Esophagus squamous epithelium (tissue), 5 donors: ENCODE results near the gene CCDC154. TPM values are rescaled to one million over a fixed set of nuclear protein-coding genes. Genes with fewer than 3 reads are reported as not detected.

Experiments used
- DNase-seq: peaks from one replicate; lab custom pipeline; 2025; lab: John Stamatoyannopoulos, UW
- H3K27ac ChIP-seq, 4 donors: fragments of 200-600 bp; sonication (generic); one replicate each; pipeline ENCODE4 v1.5.1; 2016 to 2019; ENCODE audit warnings: mild to moderate bottlenecking in 1 of 4
- H3K27me3 ChIP-seq, 4 donors: fragments of 200-600 bp; sonication (generic); 1 replicate in 3 of 4; 2 replicates in 1 of 4; pipeline versions ENCODE4 v1.5.1 to v1.6.0; 2017 to 2021; ENCODE audit warnings: antibody characterized with exemption in 1 of 4
- H3K36me3 ChIP-seq, 3 donors: fragments of 200-600 bp; sonication (generic); one replicate each; pipeline ENCODE4 v1.5.1; 2016 to 2019
- H3K4me1 ChIP-seq, 3 donors: fragments of 200-600 bp; sonication (generic); one replicate each; pipeline ENCODE4 v1.5.1; 2017 to 2019
- H3K4me3 ChIP-seq, 4 donors: fragments of 200-600 bp; sonication (generic); 1 replicate in 3 of 4; 2 replicates in 1 of 4; pipeline ENCODE4 v1.5.1; 2016 to 2019; ENCODE audit warnings: mild to moderate bottlenecking in 2 of 4, moderate library complexity in 1 of 4
- H3K9me3 ChIP-seq, 3 donors: fragments of 200-600 bp; sonication (generic); one replicate each; pipeline ENCODE4 v1.5.1; 2016 to 2019
- POLR2A ChIP-seq, 4 donors: fragments of 450-650 bp; IDR thresholded peaks; one replicate each; pipeline ENCODE4 v1.6.1; 2017; ENCODE audit warnings: antibody characterized with exemption in 4 of 4, mild to moderate bottlenecking in 4 of 4, moderate library complexity in 3 of 4
- WGBS, 2 donors: methylation state at CpG; one replicate each; pipeline ENCODE4 v1.1.5; 2018; 5-methylcytosine and 5-hydroxymethylcytosine counted together
- intact Hi-C: fragments of 100-400 bp; cut with DNase I; formaldehyde crosslinking; loops from one replicate; pipeline ENCODE4 v1.15.0; 2022
- total RNA-seq, 4 donors: library from RNA; depleted of rRNA; stranded (reverse); fragments of >200 nt; gene quantifications; one replicate each; pipeline ENCODE4 v1.1.0, GENCODE V29; 2016
- TF ChIP-seq, protein P1 (sequence below), 6 experiments: fragments of 450-650 bp in 4 of 6; fragments of 200-600 bp in 2 of 6; sonication (generic) in 2 of 6; IDR thresholded peaks; one replicate each; pipeline ENCODE4 v1.5.1; 2016 to 2019; ENCODE audit warnings: antibody characterized with exemption in 6 of 6, mild to moderate bottlenecking in 4 of 6, moderate library complexity in 4 of 6
- donor health status: DM: yes; HTN: yes; CAD: no.

Gene CCDC154
- total RNA-seq, 4 donors from 2014 or later, result 0.95 TPM; not detected in 3

DNA sequence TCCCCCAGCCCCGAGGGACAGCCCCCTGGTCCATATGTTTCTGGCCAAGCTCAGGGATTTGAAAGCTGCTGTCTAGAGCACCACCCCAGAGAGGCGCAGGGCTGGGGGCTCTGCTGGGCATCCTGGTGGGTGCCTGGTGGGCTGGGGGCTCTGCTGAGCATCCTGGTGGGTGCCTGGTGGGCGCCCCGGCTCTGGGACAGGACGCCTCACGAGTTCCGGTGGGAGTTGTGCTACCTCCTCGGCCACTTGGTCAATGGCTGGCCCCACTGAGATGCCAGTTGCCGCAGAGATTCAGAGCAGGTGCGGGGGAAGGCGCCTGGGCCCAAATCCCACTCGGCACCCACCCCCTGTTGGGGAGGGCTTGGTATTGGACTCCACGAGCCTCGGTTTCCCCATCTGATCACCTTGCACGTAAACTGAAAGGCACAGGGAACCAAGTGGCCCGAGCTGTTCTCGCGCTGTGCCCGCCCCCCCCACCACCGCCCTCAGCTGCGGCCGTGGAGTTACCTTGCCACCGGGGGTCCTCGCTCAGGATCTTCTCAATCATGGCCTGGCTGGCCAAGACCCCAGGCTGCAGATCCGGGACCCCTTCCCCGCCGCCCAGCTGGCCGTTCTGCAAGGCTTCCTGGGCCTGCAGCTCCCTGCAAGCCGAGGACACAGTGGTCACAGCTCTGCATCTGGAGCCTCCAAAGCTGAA lies 43.1 kb downstream of the CCDC154 start:
- H3K4me1 ChIP-seq, result no peaks in the 10 kb centered on the region
- H3K9me3 ChIP-seq, result no peaks in the 10 kb centered on the region
- H3K27me3 ChIP-seq, result no peaks in the 10 kb centered on the region
- H3K4me3 ChIP-seq, result no peak overlapping the region
- intact Hi-C loops, result no loop called here
- peaks cover 12 to 91% (median 37%) of the 10 kb centered on the region in 3 donors for H3K36me3 ChIP-seq
- no peak overlapping the region for H3K27ac ChIP-seq
- no peak for DNase-seq
- WGBS, 2 donors, result 95 to 100% methylated on average over 3 to 8 of the region's 29 CpGs
- no peak for TF ChIP-seq POLR2A (IDR thresholded peaks at IDR 0.05)
- TF ChIP-seq, protein P1, sequence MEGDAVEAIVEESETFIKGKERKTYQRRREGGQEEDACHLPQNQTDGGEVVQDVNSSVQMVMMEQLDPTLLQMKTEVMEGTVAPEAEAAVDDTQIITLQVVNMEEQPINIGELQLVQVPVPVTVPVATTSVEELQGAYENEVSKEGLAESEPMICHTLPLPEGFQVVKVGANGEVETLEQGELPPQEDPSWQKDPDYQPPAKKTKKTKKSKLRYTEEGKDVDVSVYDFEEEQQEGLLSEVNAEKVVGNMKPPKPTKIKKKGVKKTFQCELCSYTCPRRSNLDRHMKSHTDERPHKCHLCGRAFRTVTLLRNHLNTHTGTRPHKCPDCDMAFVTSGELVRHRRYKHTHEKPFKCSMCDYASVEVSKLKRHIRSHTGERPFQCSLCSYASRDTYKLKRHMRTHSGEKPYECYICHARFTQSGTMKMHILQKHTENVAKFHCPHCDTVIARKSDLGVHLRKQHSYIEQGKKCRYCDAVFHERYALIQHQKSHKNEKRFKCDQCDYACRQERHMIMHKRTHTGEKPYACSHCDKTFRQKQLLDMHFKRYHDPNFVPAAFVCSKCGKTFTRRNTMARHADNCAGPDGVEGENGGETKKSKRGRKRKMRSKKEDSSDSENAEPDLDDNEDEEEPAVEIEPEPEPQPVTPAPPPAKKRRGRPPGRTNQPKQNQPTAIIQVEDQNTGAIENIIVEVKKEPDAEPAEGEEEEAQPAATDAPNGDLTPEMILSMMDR (IDR thresholded peaks at IDR 0.05), result no peak

DNA sequence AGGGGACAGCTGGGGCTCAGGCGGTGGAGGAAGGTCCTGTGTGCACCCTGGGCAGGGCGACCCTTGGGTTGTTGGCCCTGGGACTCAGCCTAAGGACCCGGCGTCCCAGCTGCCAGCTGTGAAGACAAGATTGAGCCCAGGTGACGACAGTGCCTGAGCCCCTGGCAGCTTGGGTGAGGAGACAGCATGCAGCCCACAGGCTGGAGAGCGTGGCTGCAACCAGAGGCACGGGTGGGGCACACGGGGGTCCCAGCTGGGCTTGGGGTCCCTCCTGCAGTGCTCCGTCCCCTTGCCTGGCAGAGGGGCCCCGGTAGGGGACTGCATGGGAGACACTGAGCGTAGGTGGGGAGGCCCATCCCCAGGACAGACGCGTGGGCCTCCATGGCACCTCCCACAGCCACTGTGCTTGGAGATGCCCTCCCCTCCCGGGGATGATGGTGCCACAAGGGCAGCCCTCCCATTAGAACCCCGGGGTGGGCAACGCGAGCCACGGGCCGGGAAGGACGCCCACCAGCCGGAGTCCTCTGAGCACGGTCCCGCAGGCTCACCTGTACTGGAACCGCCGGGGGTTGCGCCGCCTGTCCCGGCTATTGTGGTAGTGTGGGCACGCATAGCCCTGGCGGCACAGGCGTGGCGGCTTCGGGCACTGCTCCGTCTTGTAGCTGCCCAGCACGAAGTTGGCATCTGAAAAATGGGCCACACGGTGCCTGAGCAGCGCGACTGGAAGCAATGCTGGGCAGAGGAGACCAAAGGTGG lies 45.4 kb downstream of the CCDC154 start:
- DNase-seq, result no peak
- intact Hi-C loops, result no loop called here
- TF ChIP-seq POLR2A (IDR thresholded peaks at IDR 0.05), result no peak
- TF ChIP-seq, protein P1 (IDR thresholded peaks at IDR 0.05), result no peak
- H3K4me1 ChIP-seq, result no peaks in the 10 kb centered on the region
- WGBS, 2 donors, result 92 to 100% methylated on average over 3 to 4 of the region's 38 CpGs
- H3K27me3 ChIP-seq, result no peaks in the 10 kb centered on the region
- peaks cover 12 to 97% (median 49%) of the 10 kb centered on the region in 3 donors for H3K36me3 ChIP-seq
- no peak overlapping the region for H3K27ac ChIP-seq
- no peak overlapping the region for H3K4me3 ChIP-seq
- no peaks in the 10 kb centered on the region for H3K9me3 ChIP-seq

DNA sequence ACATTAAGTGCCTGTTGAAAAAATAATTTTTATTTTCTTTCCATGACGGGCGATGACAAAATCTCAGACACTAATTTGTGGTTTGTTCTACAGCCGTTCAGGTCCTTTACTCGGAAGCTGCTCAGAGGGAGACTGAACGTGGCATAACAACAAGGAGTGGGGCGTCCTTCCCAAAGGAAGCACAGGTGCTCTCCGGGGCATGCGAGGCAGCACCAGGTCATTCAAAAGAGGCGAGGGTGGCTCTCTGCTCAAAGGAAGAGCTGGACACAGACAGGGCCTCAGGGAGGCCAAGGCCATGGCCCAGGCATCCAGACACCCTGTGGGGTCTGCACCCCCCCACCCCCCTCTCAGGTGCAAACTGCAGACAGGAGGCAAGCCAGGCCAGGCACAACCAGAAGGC lies 46.0 kb downstream of the CCDC154 start:
- Histone ChIP-seq H3K27me3 (no peaks in the 10 kb centered on the region), H3K9me3 (no peaks in the 10 kb centered on the region), H3K4me3 (no peak overlapping the region), H3K36me3 (peaks cover 12 to 97% (median 55%) of the 10 kb centered on the region in 3 donors), H3K27ac (no peak overlapping the region), H3K4me1 (no peaks in the 10 kb centered on the region)
- DNase-seq, result no peak
- TF ChIP-seq, protein P1 (IDR thresholded peaks at IDR 0.05), result no peak
- no peak for TF ChIP-seq POLR2A (IDR thresholded peaks at IDR 0.05)
- 87 to 93% methylated on average over 3 to 5 of the region's 9 CpGs for WGBS, 2 donors
- intact Hi-C loops, result no loop called here

DNA sequence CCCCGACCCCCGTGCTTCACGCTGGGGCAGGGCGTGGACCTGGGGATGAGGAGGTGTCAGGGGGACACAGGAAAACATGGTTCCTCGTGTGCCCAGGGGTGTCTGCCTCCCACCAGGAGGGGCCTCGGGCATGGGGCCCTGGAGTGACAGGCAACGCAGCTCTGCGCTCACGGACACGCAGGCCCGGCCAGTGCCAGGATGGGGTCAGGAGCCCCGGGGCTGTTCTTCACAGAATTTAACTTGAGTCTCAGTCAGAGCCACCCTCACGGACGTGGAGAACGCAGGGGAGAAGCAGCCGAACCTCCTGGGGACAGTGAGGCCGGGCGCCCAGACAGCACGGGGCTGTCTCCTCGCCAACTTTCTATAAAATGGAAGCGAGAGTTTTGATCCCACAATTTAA lies 46.6 kb downstream of the CCDC154 start:
- WGBS, 2 donors, result 97 to 100% methylated on average over 1 to 9 of the region's 21 CpGs
- H3K9me3 ChIP-seq, result no peaks in the 10 kb centered on the region
- intact Hi-C loops, result no loop called here
- no peak overlapping the region for H3K27ac ChIP-seq
- peaks cover 13 to 97% (median 55%) of the 10 kb centered on the region in 3 donors for H3K36me3 ChIP-seq
- H3K4me1 ChIP-seq, result no peaks in the 10 kb centered on the region
- H3K27me3 ChIP-seq, result no peaks in the 10 kb centered on the region
- H3K4me3 ChIP-seq, result no peak overlapping the region
- DNase-seq, result no peak
- TF ChIP-seq, protein P1 (IDR thresholded peaks at IDR 0.05), result no peak
- TF ChIP-seq POLR2A (IDR thresholded peaks at IDR 0.05), result no peak

DNA sequence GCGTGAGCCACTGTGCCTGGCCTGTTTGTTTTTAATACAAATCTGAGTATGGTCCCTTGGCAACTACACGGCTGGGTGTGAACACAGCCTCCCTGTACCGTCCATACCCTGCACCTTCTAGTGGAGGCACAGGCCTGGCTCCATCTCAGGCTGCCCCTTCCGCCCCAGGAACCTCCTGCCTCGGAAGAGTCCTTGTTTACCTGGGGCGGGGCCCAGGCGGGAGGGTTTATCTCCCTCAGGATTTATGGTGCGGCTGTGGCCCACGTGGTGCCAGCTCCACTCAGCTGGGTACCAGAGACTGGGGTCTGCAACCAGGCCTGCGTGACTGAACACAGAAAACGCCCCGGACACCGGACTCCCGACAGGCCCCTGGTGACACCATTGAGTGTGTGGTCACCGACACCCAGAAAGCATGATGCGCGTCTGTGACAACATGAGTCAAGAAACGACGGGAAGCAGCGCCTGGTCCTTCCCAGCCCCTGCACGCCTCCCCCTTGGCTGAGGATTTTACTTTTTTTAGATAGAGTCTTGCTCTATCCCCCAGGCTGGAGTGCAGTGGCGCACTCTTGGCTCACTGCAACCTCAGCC lies 48.8 kb downstream of the CCDC154 start:
- peaks cover 12 to 97% (median 36%) of the 10 kb centered on the region in 3 donors for H3K36me3 ChIP-seq
- no peak overlapping the region for H3K27ac ChIP-seq
- H3K4me1 ChIP-seq, result no peaks in the 10 kb centered on the region
- no peaks in the 10 kb centered on the region for H3K27me3 ChIP-seq
- intact Hi-C loops, result no loop called here
- no peaks in the 10 kb centered on the region for H3K9me3 ChIP-seq
- whole genome bisulfite sequencing, 2 donors, result 90 to 99% methylated on average over 10 of the region's 22 CpGs
- DNase-seq, result no peak
- TF ChIP-seq, protein P1 (IDR thresholded peaks at IDR 0.05), result no peak
- no peak overlapping the region for H3K4me3 ChIP-seq
